CD8-positive, alpha-beta memory T cell (primary cell): ENCODE data around the gene ST6GALNAC3. TPM values are rescaled to one million over a fixed set of nuclear protein-coding genes. Genes with fewer than 3 reads are reported as not detected.

Experiments used
- CTCF ChIA-PET: fragments of 350-600 bp; sonication (Branson Sonifier 250); formaldehyde crosslinking; loops from one replicate; lab custom pipeline; 2021; ENCODE audit warnings: antibody characterized with exemption; lab: Charles Lee
- POLR2A ChIA-PET: fragments of 350-600 bp; sonication (Branson Sonifier 250); formaldehyde crosslinking; loops from one replicate; lab custom pipeline; 2021; ENCODE audit warnings: antibody characterized with exemption; lab: Charles Lee
- DNase-seq, 5 donors: peaks; one replicate each; pipeline versions ENCODE4 v3.0.0 to v3.0.0-alpha.2; 2020 to 2022; ENCODE audit warnings: mixed read lengths in 1 of 5
- H3K27ac ChIP-seq: one replicate; pipeline ENCODE4 v1.7.0; 2013; ENCODE audit warnings: low read depth, mild to moderate bottlenecking, low read length, moderate library complexity
- H3K27me3 ChIP-seq: 2 replicates; pipeline ENCODE4 v1.7.0; 2013; ENCODE audit warnings: low read length, mild to moderate bottlenecking; ENCODE audit not compliant: insufficient read depth, poor library complexity, severe bottlenecking
- H3K36me3 ChIP-seq: 2 replicates; pipeline ENCODE4 v1.7.0; 2013; ENCODE audit warnings: mild to moderate bottlenecking, low read length, moderate library complexity; ENCODE audit not compliant: insufficient read depth
- H3K4me1 ChIP-seq: 2 replicates; pipeline ENCODE4 v1.7.0; 2013; ENCODE audit warnings: mild to moderate bottlenecking, low read length, moderate library complexity; ENCODE audit not compliant: insufficient read depth
- H3K4me3 ChIP-seq: 2 replicates; pipeline ENCODE4 v1.7.0; 2013; ENCODE audit warnings: mild to moderate bottlenecking, low read length
- H3K9me3 ChIP-seq: 2 replicates; pipeline ENCODE4 v1.7.0; 2013; ENCODE audit warnings: mild to moderate bottlenecking, low read length
- H3K27ac Mint-ChIP-seq, 8 donors: one replicate each; pipeline ENCODE4 v1.8.0; 2020 to 2021; ENCODE audit warnings: mixed read lengths in 8 of 8, mild to moderate bottlenecking in 6 of 8, inconsistent platforms in 3 of 8, moderate library complexity in 3 of 8
- H3K27me3 Mint-ChIP-seq, 2 donors: one replicate each; pipeline ENCODE4 v1.8.0; 2020 to 2021; ENCODE audit warnings: mixed read lengths in 2 of 2, mild to moderate bottlenecking in 1 of 2, moderate library complexity in 1 of 2
- H3K36me3 Mint-ChIP-seq, 3 donors: one replicate each; pipeline ENCODE4 v1.8.0; 2020 to 2021; ENCODE audit warnings: mixed read lengths in 3 of 3, inconsistent platforms in 1 of 3, mild to moderate bottlenecking in 1 of 3
- H3K4me1 Mint-ChIP-seq, 3 donors: one replicate each; pipeline ENCODE4 v1.8.0; 2020 to 2021; ENCODE audit warnings: mixed read lengths in 3 of 3, inconsistent platforms in 1 of 3, mild to moderate bottlenecking in 1 of 3
- H3K4me3 Mint-ChIP-seq, 7 donors: one replicate each; pipeline ENCODE4 v1.8.0; 2020 to 2021; ENCODE audit warnings: mixed read lengths in 7 of 7, mild to moderate bottlenecking in 6 of 7, moderate library complexity in 4 of 7, inconsistent platforms in 2 of 7
- H3K9me3 Mint-ChIP-seq, 5 donors: one replicate each; pipeline ENCODE4 v1.8.0; 2020 to 2022; ENCODE audit warnings: mixed read lengths in 5 of 5, mild to moderate bottlenecking in 3 of 5, moderate library complexity in 2 of 5, inconsistent platforms in 1 of 5
- polyA plus RNA-seq: library from polyadenylated mRNA; unstranded; fragments of 300-500 nt; fragmentation: Illumina TruSeq; gene quantifications from one replicate; pipeline ENCODE4 v1.2.3, GENCODE V29; 2021
- total RNA-seq, 2 experiments: library from RNA; stranded (reverse); gene quantifications; one replicate each; pipeline ENCODE4 v1.2.3, GENCODE V29; 2021

Gene ST6GALNAC3
- total and polyA plus RNA-seq, 3 experiments from 2014 or later = 0.33 to 1.8 TPM; not detected in 1

- Histone ChIP-seq H3K4me3 (no peak overlapping the region), H3K9me3 (no peaks in the 10 kb centered on the region), H3K4me1 (no peaks in the 10 kb centered on the region), H3K27ac (no peak overlapping the region), H3K36me3 (no peaks in the 10 kb centered on the region), H3K27me3 (no peaks in the 10 kb centered on the region)
- POLR2A ChIA-PET = no interaction called here
- no peak overlapping the region for H3K27ac Mint-ChIP-seq
- no peak overlapping the region for H3K4me3 Mint-ChIP-seq
- H3K4me1 Mint-ChIP-seq = no peaks in the 10 kb centered on the region
- H3K36me3 Mint-ChIP-seq = no peaks in the 10 kb centered on the region
- no peaks in the 10 kb centered on the region for H3K27me3 Mint-ChIP-seq
- CTCF ChIA-PET = no interaction called here
- no peak for DNase-seq
- H3K9me3 Mint-ChIP-seq = peaks cover 0 to 2% (median 0%) of the 10 kb centered on the region in 5 donors
Observed at GRCh38 chr1:76554283-76554682, 479.7 kb downstream of the ST6GALNAC3 start.

GRCh38 chr1:76562292-76562691 is 487.7 kb downstream of the ST6GALNAC3 start:
- H3K27me3 Mint-ChIP-seq = no peaks in the 10 kb centered on the region
- CTCF ChIA-PET = no interaction called here
- no peaks in the 10 kb centered on the region for H3K36me3 ChIP-seq
- no peaks in the 10 kb centered on the region for H3K9me3 ChIP-seq
- no peaks in the 10 kb centered on the region for H3K36me3 Mint-ChIP-seq
- no peak overlapping the region for H3K4me3 Mint-ChIP-seq
- H3K27ac Mint-ChIP-seq = no peak overlapping the region
- POLR2A ChIA-PET = no interaction called here
- DNase-seq = no peak
- H3K4me1 Mint-ChIP-seq = no peaks in the 10 kb centered on the region
- no peak overlapping the region for H3K4me3 ChIP-seq
- H3K4me1 ChIP-seq = no peaks in the 10 kb centered on the region
- no peak overlapping the region for H3K27ac ChIP-seq
- no peaks in the 10 kb centered on the region for H3K9me3 Mint-ChIP-seq
- H3K27me3 ChIP-seq = no peaks in the 10 kb centered on the region

- H3K4me1 ChIP-seq = no peaks in the 10 kb centered on the region
- Mint-ChIP-seq H3K27ac (no peak overlapping the region), H3K9me3 (peaks cover 0 to 2% (median 0%) of the 10 kb centered on the region in 5 donors), H3K27me3 (no peaks in the 10 kb centered on the region), H3K4me1 (no peaks in the 10 kb centered on the region), H3K36me3 (no peaks in the 10 kb centered on the region), H3K4me3 (no peak overlapping the region)
- ChIA-PET CTCF (no interaction called here), POLR2A (no interaction called here)
- no peak overlapping the region for H3K27ac ChIP-seq
- DNase-seq = no peak
- H3K27me3 ChIP-seq = no peaks in the 10 kb centered on the region
- H3K4me3 ChIP-seq = no peak overlapping the region
- no peaks in the 10 kb centered on the region for H3K9me3 ChIP-seq
- no peaks in the 10 kb centered on the region for H3K36me3 ChIP-seq
Observed at GRCh38 chr1:76568573-76569238, 494.2 kb downstream of the ST6GALNAC3 start.

GRCh38 chr1:76571248-76571647 is 496.7 kb downstream of the ST6GALNAC3 start:
- H3K27ac ChIP-seq = no peak overlapping the region
- no peaks in the 10 kb centered on the region for H3K27me3 ChIP-seq
- H3K4me3 ChIP-seq = no peak overlapping the region
- H3K4me3 Mint-ChIP-seq = no peak overlapping the region
- ChIA-PET CTCF (no interaction called here), POLR2A (no interaction called here)
- H3K27me3 Mint-ChIP-seq = no peaks in the 10 kb centered on the region
- H3K9me3 ChIP-seq = no peaks in the 10 kb centered on the region
- DNase-seq = no peak
- H3K4me1 Mint-ChIP-seq = no peaks in the 10 kb centered on the region
- no peaks in the 10 kb centered on the region for H3K4me1 ChIP-seq
- H3K27ac Mint-ChIP-seq = no peak overlapping the region
- H3K36me3 Mint-ChIP-seq = no peaks in the 10 kb centered on the region
- peaks cover 0 to 2% (median 0%) of the 10 kb centered on the region in 5 donors for H3K9me3 Mint-ChIP-seq
- no peaks in the 10 kb centered on the region for H3K36me3 ChIP-seq

- no peak overlapping the region for H3K27ac ChIP-seq
Observed at GRCh38 chr1:76572229-76572628, 497.7 kb downstream of the ST6GALNAC3 start.

GRCh38 chr1:76576876-76577524 is 502.5 kb downstream of the ST6GALNAC3 start:
- ChIA-PET CTCF (no interaction called here), POLR2A (no interaction called here)
- Histone ChIP-seq H3K4me1 (no peaks in the 10 kb centered on the region), H3K36me3 (no peaks in the 10 kb centered on the region), H3K9me3 (no peaks in the 10 kb centered on the region), H3K27me3 (no peaks in the 10 kb centered on the region), H3K27ac (no peak overlapping the region), H3K4me3 (no peak overlapping the region)
- Mint-ChIP-seq H3K36me3 (no peaks in the 10 kb centered on the region), H3K27ac (no peak overlapping the region), H3K9me3 (no peaks in the 10 kb centered on the region), H3K4me1 (no peaks in the 10 kb centered on the region), H3K27me3 (no peaks in the 10 kb centered on the region), H3K4me3 (no peak overlapping the region)
- DNase-seq = no peak

More at GRCh38 chr1:76572229-76572628, 497.7 kb downstream of the ST6GALNAC3 start:
- no peak overlapping the region for H3K4me3 Mint-ChIP-seq
- H3K4me1 ChIP-seq = no peaks in the 10 kb centered on the region
- no peaks in the 10 kb centered on the region for H3K27me3 Mint-ChIP-seq
- H3K4me1 Mint-ChIP-seq = no peaks in the 10 kb centered on the region
- H3K9me3 Mint-ChIP-seq = peaks cover 0 to 2% (median 0%) of the 10 kb centered on the region in 5 donors
- POLR2A ChIA-PET = no interaction called here
- CTCF ChIA-PET = no interaction called here
- no peaks in the 10 kb centered on the region for H3K36me3 ChIP-seq
- H3K4me3 ChIP-seq = no peak overlapping the region
- H3K27me3 ChIP-seq = no peaks in the 10 kb centered on the region
- no peaks in the 10 kb centered on the region for H3K9me3 ChIP-seq
- H3K27ac Mint-ChIP-seq = no peak overlapping the region
- DNase-seq = no peak
- no peaks in the 10 kb centered on the region for H3K36me3 Mint-ChIP-seq

- H3K27me3 Mint-ChIP-seq = no peaks in the 10 kb centered on the region
- H3K4me3 Mint-ChIP-seq = no peak overlapping the region
- no peaks in the 10 kb centered on the region for H3K9me3 ChIP-seq
- H3K36me3 Mint-ChIP-seq = no peaks in the 10 kb centered on the region
- H3K36me3 ChIP-seq = no peaks in the 10 kb centered on the region
- no peak for DNase-seq
- CTCF ChIA-PET = no interaction called here
- H3K27me3 ChIP-seq = no peaks in the 10 kb centered on the region
- no peak overlapping the region for H3K4me3 ChIP-seq
- POLR2A ChIA-PET = no interaction called here
- no peak overlapping the region for H3K27ac ChIP-seq
- no peaks in the 10 kb centered on the region for H3K4me1 Mint-ChIP-seq
- H3K9me3 Mint-ChIP-seq = no peaks in the 10 kb centered on the region
- H3K27ac Mint-ChIP-seq = no peak overlapping the region
- H3K4me1 ChIP-seq = no peaks in the 10 kb centered on the region
Observed at GRCh38 chr1:76577525-76578185, 503.1 kb downstream of the ST6GALNAC3 start.

GRCh38 chr1:76580206-76580605 is 505.7 kb downstream of the ST6GALNAC3 start:
- Histone ChIP-seq H3K27me3 (no peaks in the 10 kb centered on the region), H3K4me3 (no peak overlapping the region), H3K36me3 (no peaks in the 10 kb centered on the region), H3K27ac (no peak overlapping the region), H3K9me3 (no peaks in the 10 kb centered on the region), H3K4me1 (no peaks in the 10 kb centered on the region)
- no peak for DNase-seq
- Mint-ChIP-seq H3K27ac (no peak overlapping the region), H3K9me3 (no peaks in the 10 kb centered on the region), H3K27me3 (peaks cover 0 to 2% of the 10 kb centered on the region in 2 donors), H3K36me3 (no peaks in the 10 kb centered on the region), H3K4me1 (no peaks in the 10 kb centered on the region), H3K4me3 (no peak overlapping the region)
- POLR2A ChIA-PET = no interaction called here
- CTCF ChIA-PET = no interaction called here
